IPS-NIHi7 (cell line): ENCODE data around the gene TMEM185A.
"Not testable (repeated sequence)": the region's sequence is repeated elsewhere in the genome, so short reads cannot be mapped to it uniquely, and the experiment has no call there.

ENCODE experiments used
- DNase-seq: peaks from one replicate; pipeline ENCODE4 v3.0.0; 2012; ENCODE audit warnings: mixed read lengths; ENCODE audit errors: extremely low spot score

Gene TMEM185A

DNA sequence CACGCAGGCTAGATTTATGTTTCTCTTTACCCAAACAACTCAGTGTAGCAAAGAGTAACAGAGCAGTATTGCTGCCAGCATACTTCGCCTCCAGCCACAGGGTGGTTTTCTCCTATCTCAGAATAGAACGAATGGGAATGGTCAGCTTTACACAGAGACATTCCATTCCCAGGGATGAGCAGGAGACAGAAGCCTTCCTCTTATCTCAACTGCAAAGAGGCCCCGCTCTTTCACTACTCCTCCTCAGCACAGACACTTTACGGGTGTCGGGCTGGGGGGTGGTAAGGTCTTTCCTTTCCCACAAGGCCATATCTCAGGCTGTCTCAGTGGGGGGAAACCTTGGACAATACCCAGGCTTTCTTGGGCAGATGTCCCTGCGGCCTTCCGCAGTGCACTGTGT lies 4.8 kb downstream of the TMEM185A start:
- DNase-seq: not testable (repeated sequence)

DNA sequence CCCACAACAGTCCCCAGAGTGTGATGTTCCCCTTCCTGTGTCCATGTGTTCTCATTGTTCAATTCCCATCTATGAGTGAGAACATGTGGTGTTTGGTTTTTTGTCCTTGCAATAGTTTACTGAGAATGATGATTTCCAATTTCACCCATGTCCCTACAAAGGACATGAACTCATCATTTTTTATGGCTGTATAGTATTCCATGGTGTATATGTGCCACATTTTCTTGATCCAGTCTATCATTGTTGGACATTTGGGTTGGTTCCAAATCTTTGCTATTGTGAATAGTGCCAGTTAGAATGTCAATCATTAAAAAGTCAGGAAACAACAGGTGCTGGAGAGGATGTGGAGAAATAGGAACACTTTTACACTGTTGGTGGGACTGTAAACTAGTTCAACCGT lies 11.9 kb downstream of the TMEM185A start:
- DNase-seq: not testable (repeated sequence)

DNA sequence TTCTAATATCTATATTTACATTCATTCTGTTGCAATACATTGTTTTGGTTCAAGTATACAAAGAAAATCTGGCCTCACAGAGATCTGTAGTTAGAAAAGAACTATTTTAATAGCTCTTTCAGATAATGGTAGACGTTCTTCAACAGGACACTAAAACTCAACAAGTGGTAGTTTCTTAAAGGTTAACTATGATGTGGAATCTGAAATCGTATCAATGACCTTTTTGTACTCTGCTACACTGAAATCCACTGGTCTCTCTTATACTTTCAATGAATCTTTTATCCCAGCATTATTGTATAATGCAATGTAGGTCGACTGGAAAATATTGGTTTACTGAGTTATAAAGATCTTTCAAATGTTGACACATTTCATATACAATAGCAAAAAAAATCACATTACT lies 12.7 kb downstream of the TMEM185A start:
- no peak for DNase-seq

DNA sequence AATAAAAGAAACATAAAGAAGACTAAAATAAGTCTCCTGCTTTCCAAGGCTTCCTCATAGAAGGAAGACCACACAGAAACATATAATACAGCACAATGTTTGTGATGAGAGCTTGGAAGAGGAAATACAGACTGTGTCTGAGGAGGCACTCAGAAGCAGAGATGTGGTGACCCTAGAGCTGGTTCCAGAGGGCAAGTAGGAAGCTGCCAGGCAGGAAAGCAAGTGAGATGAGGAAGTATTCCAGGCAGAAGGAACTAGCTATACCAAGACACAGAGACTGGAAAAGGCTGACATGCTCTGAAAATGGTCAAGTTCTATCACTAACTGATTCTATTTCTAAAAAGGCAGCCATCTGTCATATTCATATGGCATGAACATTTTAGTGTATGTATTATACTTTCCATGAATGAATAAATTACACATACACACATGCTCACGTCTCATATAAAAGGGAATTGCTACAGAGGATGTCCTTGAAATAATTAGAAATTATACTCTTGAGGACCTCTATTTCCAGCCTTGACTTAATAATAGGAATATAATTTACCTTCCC lies 19.9 kb downstream of the TMEM185A start:
- DNase-seq: no peak

DNA sequence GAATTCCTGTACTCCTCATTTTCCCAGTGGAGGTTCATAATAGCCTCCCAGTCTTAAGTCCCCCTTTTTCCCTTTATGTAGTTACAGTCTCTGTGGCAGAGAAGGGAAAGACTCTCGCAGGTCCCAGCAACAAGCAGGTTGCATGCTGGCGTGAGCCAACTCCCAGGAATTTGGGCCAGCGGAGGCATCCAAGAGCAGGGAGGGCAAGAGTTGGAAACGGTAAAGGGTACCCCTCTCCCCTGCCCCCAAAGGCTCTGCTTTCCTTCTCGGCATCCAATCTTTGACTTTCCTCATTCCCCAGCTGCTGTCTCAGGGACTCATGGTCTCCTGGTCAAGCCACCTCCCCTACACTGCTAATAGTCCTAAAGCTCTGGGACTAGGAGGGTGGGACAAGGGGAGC lies 21.1 kb downstream of the TMEM185A start:
- DNase-seq: no peak

DNA sequence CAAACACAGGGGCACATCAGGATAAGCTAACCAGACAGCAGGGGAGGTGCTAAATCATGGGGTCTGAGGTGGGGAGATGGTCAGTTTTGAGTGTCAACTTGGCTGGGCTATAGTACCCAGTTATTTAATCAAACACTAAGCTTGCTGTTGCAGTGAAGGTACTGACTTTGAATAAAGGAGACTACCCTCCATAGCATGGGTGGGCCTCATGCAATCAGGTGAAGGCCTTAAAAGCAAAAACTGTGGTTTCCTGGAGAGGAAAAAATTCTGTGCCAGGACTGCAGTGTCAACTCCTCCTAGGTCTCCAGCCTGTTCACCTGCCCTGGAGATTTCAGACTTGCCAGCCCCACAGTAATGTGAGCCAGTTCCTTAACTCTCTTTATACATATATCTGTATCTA lies 23.9 kb downstream of the TMEM185A start:
- no peak for DNase-seq

DNA sequence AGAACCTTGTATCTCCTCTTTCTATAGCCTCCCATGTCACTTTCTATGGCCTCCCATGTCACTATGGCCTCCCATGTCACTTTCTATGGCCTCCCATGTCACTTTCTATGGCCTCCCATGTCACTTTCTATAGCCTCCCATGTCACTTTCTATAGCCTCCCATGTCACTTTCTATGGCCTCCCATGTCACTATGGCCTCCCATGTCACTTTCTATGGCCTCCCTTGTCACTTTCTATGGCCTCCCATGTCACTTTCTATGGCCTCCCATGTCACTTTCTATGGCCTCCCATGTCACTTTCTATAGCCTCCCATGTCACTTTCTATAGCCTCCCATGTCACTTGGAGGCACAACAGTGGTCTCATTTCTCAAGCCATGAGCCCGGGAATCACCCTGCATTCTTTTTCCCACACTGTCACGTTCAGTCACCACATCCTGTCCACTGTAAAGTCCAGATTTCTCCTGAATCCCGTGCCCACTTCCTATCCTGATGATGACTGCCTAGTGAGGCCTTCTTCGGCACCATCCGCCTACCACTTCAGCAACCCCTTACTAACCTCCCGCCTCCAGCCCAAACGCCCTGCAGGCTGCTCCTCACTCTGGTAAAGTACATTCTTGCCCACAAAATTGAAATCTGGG lies 26.2 kb downstream of the TMEM185A start:
- DNase-seq: not testable (repeated sequence)

DNA sequence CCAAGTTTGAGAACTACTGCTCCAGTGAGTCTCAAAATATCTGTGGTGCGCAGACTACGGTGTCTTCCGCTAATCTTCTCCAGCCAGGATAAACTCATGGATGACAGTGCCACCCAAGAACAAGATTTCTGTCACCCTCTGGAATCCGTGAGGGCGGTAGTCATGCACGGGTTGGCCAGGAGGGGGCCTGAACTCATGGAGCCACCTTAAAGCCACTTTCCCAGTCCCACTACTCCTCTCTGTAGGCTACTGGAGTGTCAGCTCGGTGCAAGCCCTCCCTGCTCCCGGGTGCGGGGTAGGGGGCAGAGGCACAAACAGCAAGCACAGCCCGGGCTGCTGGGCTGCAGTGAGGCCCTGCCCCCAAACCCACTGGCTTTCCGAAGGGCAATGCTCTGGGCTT lies 33.0 kb downstream of the TMEM185A start:
- not testable (repeated sequence) for DNase-seq

DNA sequence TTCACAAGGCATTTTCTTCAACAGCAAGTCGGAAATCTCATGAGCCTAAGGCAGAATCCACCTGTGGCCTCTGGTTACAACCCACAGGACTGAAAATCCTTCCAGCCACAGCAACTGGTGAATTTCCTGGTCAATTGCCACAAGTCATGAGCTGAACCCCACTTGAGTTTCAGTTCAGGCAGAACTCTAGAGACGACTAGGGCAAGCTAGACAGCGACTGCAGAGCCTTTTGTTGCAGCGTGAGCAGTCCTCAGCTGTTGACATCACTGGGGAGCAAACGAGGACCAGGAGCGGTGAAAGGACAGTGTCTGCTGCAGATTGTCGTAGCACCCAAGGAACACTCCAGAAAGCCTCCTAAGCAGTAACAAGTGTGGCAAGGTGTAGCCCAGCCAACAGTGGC lies 35.6 kb downstream of the TMEM185A start:
- not testable (repeated sequence) for DNase-seq

DNA sequence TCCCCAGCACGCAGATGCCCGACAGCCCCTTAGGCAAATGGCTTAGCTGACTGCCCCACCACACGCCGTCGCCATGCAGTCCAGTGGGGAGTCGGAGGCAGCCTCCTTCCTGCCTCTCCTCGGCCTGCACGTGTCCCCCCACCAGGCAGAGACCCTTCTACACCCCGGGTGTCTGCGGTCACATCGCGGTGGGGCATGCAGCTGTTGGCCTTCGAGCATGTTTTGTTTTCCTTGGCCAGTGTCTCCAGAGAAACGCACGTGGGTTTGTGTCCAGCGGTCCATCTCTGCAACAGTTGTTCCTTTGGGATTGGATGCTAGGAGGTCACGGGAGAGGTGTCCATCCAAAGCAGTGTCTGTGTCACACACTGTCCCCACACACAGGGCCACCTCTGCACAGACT lies 36.4 kb downstream of the TMEM185A start, which contains the start of gene HSFX2:
Gene HSFX2, minus strand, starts transcription at position 101 of the 400 bp plus-strand sequence. CDS start 614 bp downstream, outside the sequence.
- not testable (repeated sequence) for DNase-seq

DNA sequence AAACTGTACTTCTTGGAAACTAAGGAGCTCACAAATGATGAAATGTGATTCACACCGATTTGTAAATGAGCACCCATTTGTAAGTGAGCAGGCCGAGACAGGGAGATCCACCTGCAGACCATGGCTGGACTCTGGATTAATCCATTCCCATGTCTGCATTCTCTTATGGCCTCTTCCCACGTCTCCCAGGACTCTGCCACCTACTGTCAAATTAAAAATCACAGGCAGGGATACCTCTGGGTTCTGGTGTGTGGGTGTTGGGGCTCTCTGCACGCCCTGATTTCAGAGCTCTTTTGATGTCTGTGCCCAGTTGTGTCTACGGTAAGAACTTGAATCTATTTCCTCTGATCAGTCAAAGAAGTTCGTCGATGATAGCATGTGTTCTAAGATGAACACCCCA lies 40.6 kb downstream of the TMEM185A start:
- not testable (repeated sequence) for DNase-seq

DNA sequence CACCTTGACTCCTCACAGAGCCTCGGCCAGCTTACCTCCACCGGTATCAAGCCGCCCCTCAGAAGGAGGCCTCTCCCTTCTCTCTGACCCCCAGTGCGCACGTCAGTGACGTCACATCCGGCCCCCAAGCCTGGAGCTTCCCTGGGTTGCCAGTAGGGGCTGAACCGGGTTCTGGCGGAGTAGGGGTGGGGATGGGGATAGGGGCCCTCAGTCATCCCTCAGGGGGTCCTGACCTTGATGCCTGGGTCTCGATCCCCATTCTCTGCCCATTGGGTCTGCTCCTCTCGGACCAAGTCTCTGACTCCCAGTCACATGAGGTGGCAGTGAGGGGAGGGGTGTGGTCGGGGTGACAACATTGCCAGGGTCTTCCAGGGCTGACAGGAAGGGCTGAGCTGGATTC lies 44.2 kb downstream of the TMEM185A start, which contains the start of gene MAGEA9B:
Gene MAGEA9B, minus strand, starts transcription at position 101 of the 400 bp plus-strand sequence. CDS start 4,280 bp downstream, outside the sequence.
- DNase-seq: not testable (repeated sequence)

DNA sequence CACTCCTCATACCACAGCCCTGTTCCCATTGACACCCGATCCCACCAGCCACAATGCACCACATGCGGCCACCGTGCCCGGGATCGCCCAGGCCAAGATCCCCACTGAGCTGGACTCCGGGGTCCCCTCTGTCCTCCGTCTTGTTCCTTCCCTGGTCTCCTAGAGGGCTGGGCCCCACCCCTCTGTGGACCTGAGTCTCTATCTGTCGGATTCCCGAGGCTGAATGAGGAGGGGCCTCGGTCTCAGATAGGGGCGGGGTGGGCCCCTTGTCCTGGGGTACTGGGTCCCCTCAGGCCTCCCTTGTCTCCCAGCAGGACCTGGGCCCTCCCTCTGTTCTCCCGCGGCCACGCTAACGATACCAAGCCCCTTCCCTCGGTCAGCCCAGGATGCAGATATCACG lies 46.0 kb downstream of the TMEM185A start:
- not testable (repeated sequence) for DNase-seq

DNA sequence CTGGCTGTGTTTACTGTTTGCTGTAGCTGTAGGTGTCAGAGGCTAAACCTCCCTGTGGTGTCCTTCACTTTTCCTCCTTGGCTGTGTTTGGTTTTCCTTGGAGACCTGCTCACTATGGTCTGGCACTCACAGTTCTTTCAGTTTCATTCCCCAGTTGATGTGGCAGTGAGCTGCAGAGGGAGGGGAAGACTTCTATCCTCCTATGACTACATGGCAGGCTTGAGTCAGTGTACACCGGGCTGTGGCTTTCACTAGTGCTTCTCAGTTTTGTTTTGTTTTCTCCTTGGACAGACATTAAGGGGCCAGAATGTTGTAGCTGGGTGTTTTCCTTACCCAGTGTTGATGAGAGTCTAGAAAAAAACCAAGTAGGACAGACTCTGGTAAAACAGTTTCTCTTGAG lies 58.1 kb downstream of the TMEM185A start:
- DNase-seq: not testable (repeated sequence)

DNA sequence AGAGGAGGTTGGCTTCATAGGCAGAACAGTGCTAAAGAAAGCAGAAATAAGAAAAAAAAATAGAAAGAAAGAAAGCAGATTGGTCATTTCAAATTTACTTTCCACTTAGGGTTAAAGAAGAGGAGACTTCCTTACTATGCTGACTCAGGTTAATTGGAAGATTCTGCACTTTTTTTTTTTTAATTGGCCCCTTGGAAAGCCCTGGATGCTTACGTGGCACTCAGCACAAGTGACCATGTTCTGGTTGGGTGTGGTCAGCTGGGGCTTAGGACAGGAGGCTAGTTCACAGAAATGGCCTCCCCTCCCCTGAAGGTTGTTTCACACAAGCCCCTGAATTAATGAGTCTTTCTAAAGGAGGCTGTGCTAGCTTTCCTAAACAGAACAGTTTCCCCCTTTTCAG lies 58.8 kb downstream of the TMEM185A start:
- no peak for DNase-seq

DNA sequence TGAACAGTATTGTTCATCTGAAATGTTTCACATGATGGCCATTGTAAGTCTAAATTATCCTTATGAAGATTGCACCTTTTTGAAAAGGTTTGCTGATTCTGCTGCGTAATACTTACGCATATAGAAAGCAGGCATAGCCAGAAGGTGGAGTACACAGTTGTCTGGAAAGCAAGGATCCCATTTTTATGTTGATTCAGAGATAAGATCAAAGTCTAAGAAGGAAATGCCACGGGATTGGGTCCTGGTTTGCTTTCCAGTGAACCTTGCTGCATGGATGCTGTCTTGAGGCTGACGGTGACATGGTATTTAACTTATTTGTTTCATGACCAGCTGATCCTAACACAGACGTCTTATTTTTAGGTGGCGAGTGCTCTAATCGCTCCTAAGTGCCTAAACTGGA lies 59.8 kb downstream of the TMEM185A start:
- no peak for DNase-seq

DNA sequence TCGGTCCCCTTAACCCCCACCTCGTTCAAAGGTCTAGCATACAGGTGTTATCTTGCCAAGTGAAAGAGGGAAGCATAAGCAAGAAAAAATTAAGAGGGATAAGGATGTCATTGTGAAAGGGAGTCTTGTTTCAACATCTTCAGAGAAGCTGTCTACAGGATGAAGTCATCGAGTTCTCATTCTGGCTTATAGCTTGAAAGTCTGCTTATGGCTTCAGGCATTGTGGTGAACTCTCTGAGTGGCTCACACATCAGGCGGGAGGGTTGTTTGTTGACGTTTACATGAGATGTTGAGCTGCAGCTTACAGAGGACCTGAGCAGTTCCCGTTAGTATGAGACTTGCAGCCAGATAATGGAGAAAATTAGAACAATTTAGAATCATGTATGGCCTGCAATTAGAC lies 60.9 kb downstream of the TMEM185A start:
- no peak for DNase-seq

DNA sequence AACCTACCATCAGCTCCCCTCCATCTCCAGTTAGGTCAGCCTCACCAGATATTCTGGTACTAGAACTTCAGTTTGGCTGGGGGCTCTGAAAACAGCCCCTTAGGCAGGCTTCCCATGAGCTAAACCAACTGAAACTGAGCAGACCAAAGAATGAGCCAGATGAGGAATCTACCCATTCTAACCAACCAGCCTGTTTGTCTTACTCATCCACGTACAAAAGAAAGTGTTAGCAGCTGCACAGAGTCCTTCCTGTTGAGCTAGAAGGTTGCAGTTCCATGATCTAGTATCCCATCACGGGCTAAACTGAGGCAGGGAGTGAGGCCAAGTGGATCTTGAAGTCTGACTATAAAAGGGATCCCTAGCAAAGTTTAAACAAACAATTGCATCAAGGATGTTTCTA lies 61.8 kb downstream of the TMEM185A start:
- no peak for DNase-seq

DNA sequence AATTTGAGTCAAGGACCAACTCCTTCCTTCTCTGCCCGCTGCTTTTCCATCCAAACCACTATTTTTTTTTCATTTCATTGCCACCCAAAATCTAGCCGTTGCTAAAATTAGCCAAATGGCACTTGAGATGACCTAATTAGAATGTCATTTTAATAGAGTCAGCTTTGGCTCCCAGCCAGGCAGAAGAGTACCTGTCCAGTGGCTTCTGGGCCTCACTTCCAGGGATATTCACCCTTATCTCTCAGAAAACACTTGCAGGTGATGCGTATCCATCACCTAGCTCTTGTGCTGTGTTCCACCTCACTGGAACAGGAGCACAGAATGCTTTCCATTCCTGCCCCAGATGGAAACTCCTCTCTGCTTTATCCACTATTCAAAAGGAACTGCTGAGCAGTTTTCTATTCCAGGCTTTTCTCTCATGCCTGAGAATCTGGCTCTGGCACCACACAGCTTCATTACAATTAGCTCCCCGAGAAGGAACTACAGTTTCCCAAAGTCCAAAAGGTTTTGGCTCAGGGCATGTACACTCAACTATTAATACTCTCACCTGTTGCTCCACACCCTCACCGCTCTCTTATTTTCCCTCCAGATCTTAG lies 62.8 kb downstream of the TMEM185A start:
- no peak for DNase-seq

DNA sequence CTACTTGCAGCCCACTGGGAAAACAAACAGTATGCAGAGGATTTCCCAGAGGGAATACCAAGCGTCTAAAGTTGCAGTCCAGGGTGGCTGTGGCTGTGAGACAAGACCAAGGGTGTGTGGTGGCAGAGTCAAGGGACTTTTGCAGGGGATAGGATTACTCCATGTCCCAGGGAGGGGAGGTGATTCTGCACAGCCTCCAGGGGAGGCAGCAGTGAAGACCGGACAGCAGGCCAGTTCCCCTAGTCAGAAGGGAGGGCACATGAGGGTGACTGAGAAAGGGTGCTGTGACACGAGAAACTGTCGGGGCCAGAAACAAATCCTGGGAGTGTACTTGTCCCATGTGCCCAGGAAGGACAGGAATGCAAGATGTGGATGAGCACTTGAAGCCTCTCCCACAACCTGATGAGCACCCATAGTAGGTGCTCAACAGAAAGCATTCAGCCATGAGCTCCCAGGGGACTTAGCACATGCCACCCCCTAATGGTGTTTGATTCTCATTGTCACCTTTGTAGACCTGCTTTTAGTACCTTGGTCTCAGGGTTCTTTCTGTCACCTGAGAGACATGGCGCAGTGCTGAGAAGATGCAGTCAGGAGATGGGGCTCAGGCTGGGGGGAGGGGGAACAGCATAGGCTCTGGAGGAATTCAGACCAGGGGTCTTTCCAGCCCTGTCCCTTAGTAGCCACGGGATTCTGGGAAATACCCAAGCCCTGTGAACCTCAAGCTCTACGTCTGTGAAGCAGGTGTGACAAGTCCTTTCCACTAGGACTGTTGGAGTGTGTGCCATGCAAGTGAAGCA lies 63.8 kb downstream of the TMEM185A start:
- no peak for DNase-seq

DNA sequence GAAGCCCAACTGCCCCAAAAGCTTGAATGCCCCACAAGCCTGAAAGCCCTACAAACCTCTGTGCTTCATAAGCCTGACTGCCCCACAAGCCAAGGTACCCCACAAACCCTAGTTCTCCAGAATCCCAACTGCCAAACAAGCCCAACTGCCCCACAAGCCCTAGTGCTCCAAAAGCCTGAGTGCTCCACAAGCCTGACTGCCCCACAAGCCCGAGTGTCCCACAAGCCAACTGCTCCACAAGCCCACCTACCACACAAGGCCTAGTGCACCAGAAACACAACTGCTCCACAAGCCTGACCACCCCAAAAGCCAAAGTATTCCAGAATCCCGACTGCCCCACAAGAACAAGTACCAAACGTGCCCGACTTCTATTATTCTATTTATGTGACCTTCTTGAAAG lies 68.2 kb downstream of the TMEM185A start:
- DNase-seq: no peak

DNA sequence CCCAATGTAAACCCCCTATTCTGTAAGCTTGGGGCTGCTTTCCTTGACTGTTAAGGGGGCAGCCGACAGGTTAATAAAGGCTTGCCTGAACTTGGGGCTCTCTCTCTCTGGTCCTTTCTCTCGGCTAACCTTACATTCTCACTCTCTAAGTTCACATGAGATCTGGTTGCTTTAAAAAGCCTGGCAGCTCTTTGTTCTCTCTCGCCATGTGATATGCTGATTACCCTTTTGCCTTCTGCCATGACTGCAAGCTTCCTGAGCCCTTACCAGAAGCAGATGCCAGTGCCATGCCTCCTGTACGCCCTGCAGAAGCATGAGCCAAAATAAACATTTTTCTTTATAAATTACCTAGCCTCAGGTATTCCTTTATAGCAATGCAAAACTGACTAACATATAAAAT lies 76.3 kb downstream of the TMEM185A start:
- DNase-seq: not testable (repeated sequence)

DNA sequence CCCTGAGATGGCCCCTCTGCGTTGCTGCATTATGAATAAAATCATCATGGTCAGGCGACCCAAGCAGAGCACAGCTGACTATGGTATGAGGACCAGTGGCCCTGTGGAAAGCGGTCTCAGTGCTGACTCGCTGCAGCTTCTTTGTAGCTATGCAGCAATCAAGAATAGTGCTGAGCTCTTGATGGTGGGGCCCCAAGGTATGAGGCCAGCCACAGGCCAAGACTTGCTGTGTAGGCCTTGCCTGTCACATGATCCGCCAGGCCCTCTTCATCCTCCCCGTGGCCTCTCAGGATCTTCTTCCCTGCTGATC lies 79.7 kb downstream of the TMEM185A start:
- DNase-seq: not testable (repeated sequence)
